Suprapubic skin (tissue), 4 donors: ENCODE measurements around the gene RPS21. TPM values are rescaled to one million over a fixed set of nuclear protein-coding genes. Genes with fewer than 3 reads are reported as not detected.
"Not testable (repeated sequence)": the region's sequence is repeated elsewhere in the genome, so short reads cannot be mapped to it uniquely, and the experiment has no call there.

Experiments
- DNase-seq, 2 donors: peaks; one replicate each; pipeline ENCODE4 v3.0.0-alpha.2; 2019; ENCODE audit warnings: low spot score in 2 of 2
- H3K27ac ChIP-seq: fragments of 200-600 bp; sonication (generic); one replicate; pipeline ENCODE4 v1.5.1; 2019
- H3K27me3 ChIP-seq: fragments of 200-600 bp; sonication (generic); one replicate; pipeline ENCODE4 v1.5.1; 2019
- H3K36me3 ChIP-seq: fragments of 200-600 bp; sonication (generic); one replicate; pipeline ENCODE4 v1.5.1; 2019
- H3K4me1 ChIP-seq: fragments of 200-600 bp; sonication (generic); one replicate; pipeline ENCODE4 v1.5.1; 2019
- H3K4me3 ChIP-seq: fragments of 200-600 bp; sonication (generic); one replicate; pipeline ENCODE4 v1.5.1; 2019; ENCODE audit warnings: mild to moderate bottlenecking
- H3K9me3 ChIP-seq: fragments of 200-600 bp; sonication (generic); one replicate; pipeline ENCODE4 v1.5.1; 2019
- CTCF ChIP-seq, 2 donors: fragments of 200-600 bp in 1 of 2; fragments of 450-650 bp in 1 of 2; sonication (generic) in 1 of 2; IDR thresholded peaks; one replicate each; pipeline ENCODE4 v1.5.1; 2016 to 2019; ENCODE audit warnings: antibody characterized with exemption in 2 of 2, mild to moderate bottlenecking in 1 of 2, moderate library complexity in 1 of 2
- EP300 ChIP-seq: sonication (generic); formaldehyde crosslinking; IDR thresholded peaks from one replicate; pipeline ENCODE4 v1.6.1; 2017; ENCODE audit warnings: antibody characterized with exemption
- POLR2A ChIP-seq, 2 donors: fragments of 450-650 bp; IDR thresholded peaks; one replicate each; pipeline ENCODE4 v1.6.1; 2017; ENCODE audit warnings: antibody characterized with exemption in 2 of 2, mild to moderate bottlenecking in 2 of 2, moderate library complexity in 2 of 2
- POLR2AphosphoS5 ChIP-seq, 3 donors: sonication (generic); formaldehyde crosslinking; IDR thresholded peaks; one replicate each; pipeline ENCODE4 v1.6.1; 2017; ENCODE audit warnings: antibody characterized with exemption in 3 of 3
- WGBS: methylation state at CpG from one replicate; pipeline ENCODE4 v1.1.5; 2018; 5-methylcytosine and 5-hydroxymethylcytosine counted together
- total RNA-seq, 4 donors: library from RNA; depleted of rRNA; stranded (reverse); fragments of >200 nt; gene quantifications; one replicate each; pipeline ENCODE4 v1.1.0, GENCODE V29; 2016

The RPS21 gene
- total RNA-seq, 4 donors from 2014 or later: 1,604 to 3,217 (median 2,363) TPM

DNA sequence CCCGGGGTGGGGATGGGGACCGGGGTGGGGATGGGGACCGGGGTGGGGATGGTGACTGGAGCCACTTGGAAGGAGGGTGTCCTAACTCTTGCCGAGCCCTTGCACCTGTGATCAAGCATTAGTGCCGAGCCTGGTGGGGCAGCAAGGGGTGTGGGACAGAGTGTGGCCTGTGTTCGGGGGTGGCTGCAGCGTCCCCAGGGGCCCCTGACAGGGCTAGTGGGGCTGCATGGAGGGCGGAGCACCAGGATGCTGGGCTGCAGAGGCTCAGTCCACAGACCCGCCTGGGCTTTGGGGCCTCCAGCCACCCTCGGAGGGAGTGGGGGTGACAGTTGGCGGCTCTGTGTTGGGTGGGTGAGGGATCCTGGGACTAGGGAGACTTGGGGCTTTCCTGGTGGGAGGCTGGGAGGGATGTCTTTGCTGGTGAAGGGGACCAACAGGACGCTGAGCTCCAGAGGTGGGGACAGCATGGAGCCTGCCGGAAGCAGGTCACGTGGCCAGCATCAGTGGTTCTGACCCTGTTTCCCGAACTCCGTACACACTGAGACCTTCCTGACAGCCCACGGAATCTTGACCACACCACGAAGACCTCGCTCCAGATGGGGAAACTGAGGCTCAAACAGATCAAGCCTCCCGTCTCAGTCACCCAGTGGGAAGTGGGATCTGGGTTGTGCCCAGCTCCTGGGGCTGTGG, 35.9 kb downstream of the RPS21 start:
- DNase-seq: no peak

GRCh38 chr20:62423326-62423706, 36.4 kb downstream of the RPS21 start:
- peaks cover 24% of the 10 kb centered on the region for H3K4me1 ChIP-seq
- H3K9me3 ChIP-seq: no peaks in the 10 kb centered on the region
- no peak for DNase-seq
- no peak overlapping the region for H3K4me3 ChIP-seq
- peaks cover 40% of the 10 kb centered on the region for H3K27me3 ChIP-seq
- no peaks in the 10 kb centered on the region for H3K36me3 ChIP-seq
- TF ChIP-seq POLR2A (IDR thresholded peaks at IDR 0.05) (no peak), EP300 (no peak), CTCF (IDR thresholded peaks at IDR 0.05) (no peak), POLR2AphosphoS5 (IDR thresholded peaks at IDR 0.05) (no peak)
- no peak overlapping the region for H3K27ac ChIP-seq
- WGBS: 0% methylated on average over 1 of the region's 10 CpGs

More for the DNA sequence above, 35.9 kb downstream of the RPS21 start:
- H3K4me1 ChIP-seq: peaks cover 18% of the 10 kb centered on the region
- 67% methylated on average over 3 of the region's 20 CpGs for WGBS
- no peak for TF ChIP-seq EP300
- TF ChIP-seq POLR2A (IDR thresholded peaks at IDR 0.05): no peak
- no peak for TF ChIP-seq CTCF (IDR thresholded peaks at IDR 0.05)
- no peak for TF ChIP-seq POLR2AphosphoS5 (IDR thresholded peaks at IDR 0.05)
- H3K4me3 ChIP-seq: no peak overlapping the region
- peaks cover 39% of the 10 kb centered on the region for H3K27me3 ChIP-seq
- no peak overlapping the region for H3K27ac ChIP-seq
- no peaks in the 10 kb centered on the region for H3K36me3 ChIP-seq
- H3K9me3 ChIP-seq: no peaks in the 10 kb centered on the region

- 38% methylated on average over 15 of the region's 23 CpGs for WGBS
- DNase-seq: no peak
- Histone ChIP-seq H3K36me3 (no peaks in the 10 kb centered on the region), H3K27ac (no peak overlapping the region), H3K9me3 (no peaks in the 10 kb centered on the region), H3K4me1 (peaks cover 28% of the 10 kb centered on the region), H3K4me3 (no peak overlapping the region), H3K27me3 (peaks cover 46% of the 10 kb centered on the region)
- TF ChIP-seq CTCF (IDR thresholded peaks at IDR 0.05) (no peak), POLR2AphosphoS5 (IDR thresholded peaks at IDR 0.05) (no peak), EP300 (no peak), POLR2A (IDR thresholded peaks at IDR 0.05) (no peak)
Measured at GRCh38 chr20:62424249-62425107, 37.6 kb downstream of the RPS21 start.

DNA sequence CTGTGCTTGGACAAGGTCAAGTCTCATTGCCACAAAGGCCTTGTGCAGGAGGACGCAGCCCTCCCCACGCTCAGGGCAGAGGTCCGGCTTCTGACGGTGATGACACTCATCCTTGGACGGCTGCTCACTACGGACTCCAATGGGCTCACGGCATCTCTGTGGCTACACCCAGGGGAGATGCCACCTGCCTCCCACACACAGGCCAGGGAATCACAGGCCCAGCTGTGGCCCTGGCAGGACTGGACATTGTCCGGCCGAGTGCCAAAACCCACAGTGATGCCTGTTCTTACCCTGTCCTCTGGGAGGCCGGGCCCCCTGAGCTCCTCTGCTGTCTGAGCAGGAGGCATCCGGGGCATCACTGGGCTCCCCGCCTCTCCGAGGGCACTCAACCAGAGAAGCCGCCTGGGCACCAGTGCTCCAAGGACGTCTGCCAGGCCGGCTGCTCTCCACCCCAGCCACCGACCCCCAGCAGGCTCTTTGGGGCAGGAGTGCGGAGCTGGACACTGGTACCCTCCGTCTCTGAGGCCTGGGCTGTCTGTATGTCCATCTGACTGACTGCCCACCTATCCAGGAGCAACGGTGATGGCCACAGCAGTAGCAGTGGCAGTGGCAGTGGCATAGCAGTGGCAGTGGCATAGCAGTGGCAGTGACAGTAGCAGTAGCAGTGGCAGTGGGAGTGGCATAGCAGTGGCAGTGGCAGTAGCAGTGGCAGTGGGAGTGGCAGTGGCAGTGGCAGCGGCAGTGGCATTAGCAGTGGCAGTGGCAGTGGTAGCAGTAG, 38.6 kb downstream of the RPS21 start:
- no peak for DNase-seq
- Histone ChIP-seq H3K27ac (no peak overlapping the region), H3K4me3 (no peak overlapping the region), H3K4me1 (peaks cover 28% of the 10 kb centered on the region), H3K27me3 (peaks cover 50% of the 10 kb centered on the region), H3K9me3 (no peaks in the 10 kb centered on the region), H3K36me3 (no peaks in the 10 kb centered on the region)
- no peak for TF ChIP-seq POLR2AphosphoS5 (IDR thresholded peaks at IDR 0.05)
- no peak for TF ChIP-seq EP300
- no peak for TF ChIP-seq POLR2A (IDR thresholded peaks at IDR 0.05)
- TF ChIP-seq CTCF (IDR thresholded peaks at IDR 0.05): no peak
- 80% methylated on average over 1 of the region's 21 CpGs for WGBS

- Histone ChIP-seq H3K27me3 (peaks cover 50% of the 10 kb centered on the region), H3K4me1 (peaks cover 28% of the 10 kb centered on the region)
- not testable (repeated sequence) for H3K27ac ChIP-seq, H3K36me3 ChIP-seq, H3K4me3 ChIP-seq, H3K9me3 ChIP-seq, DNase-seq
- WGBS: 96% methylated on average over 4 of the region's 4 CpGs
Measured at GRCh38 chr20:62426059-62426348, 39.1 kb downstream of the RPS21 start.
